ENCODE results near the gene OR2AT4.
"Not testable (repeated sequence)": the region's sequence is repeated elsewhere in the genome, so short reads cannot be mapped to it uniquely, and the experiment has no call there.

The OR2AT4 gene

GRCh38 chr11:75133976-75134375 lies 37.3 kb upstream of the OR2AT4 start:
- Histone ChIP-seq H3K9ac (ENCODE audit: low read depth, low read length) (no peak overlapping the region), H3K27me3 (ENCODE audit: control insufficient read depth, insufficient read depth, low read length) (no peaks in the 10 kb centered on the region), H3K4me3 (ENCODE audit: low read depth, low read length) (no peak overlapping the region), H3K36me3 (ENCODE audit: control insufficient read depth, insufficient read depth, low read length) (no peaks in the 10 kb centered on the region), H3K4me1 (ENCODE audit: control insufficient read depth, insufficient read depth, low read length) (no peaks in the 10 kb centered on the region), H3K9me3 (ENCODE audit: control insufficient read depth, insufficient read depth, low read length) (no peaks in the 10 kb centered on the region), H3K27ac (ENCODE audit: low read depth, low read length) (no peak overlapping the region)

- H3K36me3 ChIP-seq (ENCODE audit: control insufficient read depth, insufficient read depth, low read length): no peaks in the 10 kb centered on the region
- no peaks in the 10 kb centered on the region for H3K27me3 ChIP-seq (ENCODE audit: control insufficient read depth, insufficient read depth, low read length)
Observed at GRCh38 chr11:75132080-75132479, 35.4 kb upstream of the OR2AT4 start.

GRCh38 chr11:75126564-75126963 lies 29.9 kb upstream of the OR2AT4 start:
- H3K36me3 ChIP-seq (ENCODE audit: control insufficient read depth, insufficient read depth, low read length): no peaks in the 10 kb centered on the region
- no peak overlapping the region for H3K4me3 ChIP-seq (ENCODE audit: low read depth, low read length)
- no peak overlapping the region for H3K27ac ChIP-seq (ENCODE audit: low read depth, low read length)
- no peak overlapping the region for H3K9ac ChIP-seq (ENCODE audit: low read depth, low read length)
- H3K9me3 ChIP-seq (ENCODE audit: control insufficient read depth, insufficient read depth, low read length): 0 out of 2 replicates have a peak, but pooled peaks cover 4% of the 10 kb centered on the region
- no peaks in the 10 kb centered on the region for H3K4me1 ChIP-seq (ENCODE audit: control insufficient read depth, insufficient read depth, low read length)
- H3K27me3 ChIP-seq (ENCODE audit: control insufficient read depth, insufficient read depth, low read length): no peaks in the 10 kb centered on the region

More at GRCh38 chr11:75132080-75132479, 35.4 kb upstream of the OR2AT4 start:
- Histone ChIP-seq H3K4me1 (ENCODE audit: control insufficient read depth, insufficient read depth, low read length) (no peaks in the 10 kb centered on the region), H3K9ac (ENCODE audit: low read depth, low read length) (no peak overlapping the region), H3K4me3 (ENCODE audit: low read depth, low read length) (no peak overlapping the region), H3K9me3 (ENCODE audit: control insufficient read depth, insufficient read depth, low read length) (0 out of 2 replicates have a peak, but pooled peaks cover 4% of the 10 kb centered on the region), H3K27ac (ENCODE audit: low read depth, low read length) (no peak overlapping the region)

GRCh38 chr11:75118577-75118976 lies 21.9 kb upstream of the OR2AT4 start:
- H3K27me3 ChIP-seq (ENCODE audit: control insufficient read depth, insufficient read depth, low read length): no peaks in the 10 kb centered on the region
- H3K36me3 ChIP-seq (ENCODE audit: control insufficient read depth, insufficient read depth, low read length): no peaks in the 10 kb centered on the region
- no peaks in the 10 kb centered on the region for H3K4me1 ChIP-seq (ENCODE audit: control insufficient read depth, insufficient read depth, low read length)
- H3K9ac ChIP-seq (ENCODE audit: low read depth, low read length): no peak overlapping the region
- H3K9me3 ChIP-seq (ENCODE audit: control insufficient read depth, insufficient read depth, low read length): peaks cover 6% of the 10 kb centered on the region
- H3K4me3 ChIP-seq (ENCODE audit: low read depth, low read length): no peak overlapping the region
- H3K27ac ChIP-seq (ENCODE audit: low read depth, low read length): no peak overlapping the region

GRCh38 chr11:75114465-75114864 lies 17.8 kb upstream of the OR2AT4 start:
- peaks cover 6% of the 10 kb centered on the region for H3K9me3 ChIP-seq (ENCODE audit: control insufficient read depth, insufficient read depth, low read length)
- no peak overlapping the region for H3K27ac ChIP-seq (ENCODE audit: low read depth, low read length)
- no peaks in the 10 kb centered on the region for H3K27me3 ChIP-seq (ENCODE audit: control insufficient read depth, insufficient read depth, low read length)
- H3K9ac ChIP-seq (ENCODE audit: low read depth, low read length): no peak overlapping the region
- no peaks in the 10 kb centered on the region for H3K4me1 ChIP-seq (ENCODE audit: control insufficient read depth, insufficient read depth, low read length)
- H3K36me3 ChIP-seq (ENCODE audit: control insufficient read depth, insufficient read depth, low read length): no peaks in the 10 kb centered on the region
- H3K4me3 ChIP-seq (ENCODE audit: low read depth, low read length): no peak overlapping the region

GRCh38 chr11:75113030-75113429 lies 16.4 kb upstream of the OR2AT4 start:
- H3K4me1 ChIP-seq (ENCODE audit: control insufficient read depth, insufficient read depth, low read length): no peaks in the 10 kb centered on the region
- no peak overlapping the region for H3K27ac ChIP-seq (ENCODE audit: low read depth, low read length)
- H3K27me3 ChIP-seq (ENCODE audit: control insufficient read depth, insufficient read depth, low read length): no peaks in the 10 kb centered on the region
- no peak overlapping the region for H3K4me3 ChIP-seq (ENCODE audit: low read depth, low read length)
- H3K9me3 ChIP-seq (ENCODE audit: control insufficient read depth, insufficient read depth, low read length): no peaks in the 10 kb centered on the region; the same call in 1 of the 2 replicates
- H3K9ac ChIP-seq (ENCODE audit: low read depth, low read length): no peak overlapping the region
- no peaks in the 10 kb centered on the region for H3K36me3 ChIP-seq (ENCODE audit: control insufficient read depth, insufficient read depth, low read length)

- Histone ChIP-seq H3K4me3 (ENCODE audit: low read depth, low read length) (no peak overlapping the region), H3K4me1 (ENCODE audit: control insufficient read depth, insufficient read depth, low read length) (no peaks in the 10 kb centered on the region), H3K27ac (ENCODE audit: low read depth, low read length) (no peak overlapping the region), H3K9me3 (ENCODE audit: control insufficient read depth, insufficient read depth, low read length) (no peaks in the 10 kb centered on the region), H3K27me3 (ENCODE audit: control insufficient read depth, insufficient read depth, low read length) (no peaks in the 10 kb centered on the region), H3K9ac (ENCODE audit: low read depth, low read length) (no peak overlapping the region), H3K36me3 (ENCODE audit: control insufficient read depth, insufficient read depth, low read length) (no peaks in the 10 kb centered on the region)
Observed at GRCh38 chr11:75112200-75112599, 15.5 kb upstream of the OR2AT4 start.

- Histone ChIP-seq H3K4me1 (ENCODE audit: control insufficient read depth, insufficient read depth, low read length) (no peaks in the 10 kb centered on the region; the same call in 1 of the 2 replicates), H3K27me3 (ENCODE audit: control insufficient read depth, insufficient read depth, low read length) (no peaks in the 10 kb centered on the region), H3K36me3 (ENCODE audit: control insufficient read depth, insufficient read depth, low read length) (no peaks in the 10 kb centered on the region), H3K4me3 (ENCODE audit: low read depth, low read length) (no peak overlapping the region), H3K9ac (ENCODE audit: low read depth, low read length) (no peak overlapping the region), H3K27ac (ENCODE audit: low read depth, low read length) (no peak overlapping the region), H3K9me3 (ENCODE audit: control insufficient read depth, insufficient read depth, low read length) (no peaks in the 10 kb centered on the region; the same call in 1 of the 2 replicates)
Observed at GRCh38 chr11:75107187-75107586, 10.5 kb upstream of the OR2AT4 start.

GRCh38 chr11:75105967-75106681 lies 9.4 kb upstream of the OR2AT4 start:
- not testable (repeated sequence) for H3K4me3 ChIP-seq (ENCODE audit: low read depth, low read length); H3K9me3 ChIP-seq (ENCODE audit: control insufficient read depth, insufficient read depth, low read length); H3K27ac ChIP-seq (ENCODE audit: low read depth, low read length)

GRCh38 chr11:75105462-75105925 lies 8.8 kb upstream of the OR2AT4 start:
- Histone ChIP-seq H3K4me1 (ENCODE audit: control insufficient read depth, insufficient read depth, low read length) (peaks cover 5% of the 10 kb centered on the region), H3K9ac (ENCODE audit: low read depth, low read length) (no peak overlapping the region), H3K36me3 (ENCODE audit: control insufficient read depth, insufficient read depth, low read length) (no peaks in the 10 kb centered on the region), H3K9me3 (ENCODE audit: control insufficient read depth, insufficient read depth, low read length) (no peaks in the 10 kb centered on the region; the same call in 1 of the 2 replicates), H3K27me3 (ENCODE audit: control insufficient read depth, insufficient read depth, low read length) (no peaks in the 10 kb centered on the region), H3K4me3 (ENCODE audit: low read depth, low read length) (no peak overlapping the region), H3K27ac (ENCODE audit: low read depth, low read length) (peak overlapping the region; percentile 60)

More at GRCh38 chr11:75105967-75106681, 9.4 kb upstream of the OR2AT4 start:
- not testable (repeated sequence) for H3K4me1 ChIP-seq (ENCODE audit: control insufficient read depth, insufficient read depth, low read length); H3K9ac ChIP-seq (ENCODE audit: low read depth, low read length); H3K36me3 ChIP-seq (ENCODE audit: control insufficient read depth, insufficient read depth, low read length); H3K27me3 ChIP-seq (ENCODE audit: control insufficient read depth, insufficient read depth, low read length)

GRCh38 chr11:75103380-75104026 lies 6.8 kb upstream of the OR2AT4 start:
- H3K36me3 ChIP-seq (ENCODE audit: control insufficient read depth, insufficient read depth, low read length): no peaks in the 10 kb centered on the region
- no peak overlapping the region for H3K4me3 ChIP-seq (ENCODE audit: low read depth, low read length)
- peaks cover 8% of the 10 kb centered on the region for H3K4me1 ChIP-seq (ENCODE audit: control insufficient read depth, insufficient read depth, low read length)
- H3K27me3 ChIP-seq (ENCODE audit: control insufficient read depth, insufficient read depth, low read length): no peaks in the 10 kb centered on the region
- H3K27ac ChIP-seq (ENCODE audit: low read depth, low read length): no peak overlapping the region
- no peak overlapping the region for H3K9ac ChIP-seq (ENCODE audit: low read depth, low read length)
- H3K9me3 ChIP-seq (ENCODE audit: control insufficient read depth, insufficient read depth, low read length): no peaks in the 10 kb centered on the region; the same call in 1 of the 2 replicates

All from HUES48 (cell line).